GM13977 (cell line): Measurements from ENCODE around the gene SLC20A1.
"Not testable (repeated sequence)": the region's sequence is repeated elsewhere in the genome, so short reads cannot be mapped to it uniquely, and the experiment has no call there.

Experiments
- DNase-seq: peaks from one replicate; pipeline ENCODE4 v3.0.0; 2012; ENCODE audit warnings: low spot score
- CTCF ChIP-seq: IDR thresholded peaks from 2 replicates; pipeline ENCODE4 v1.5.1; 2012; ENCODE audit warnings: mild to moderate bottlenecking, control low read depth; ENCODE audit not compliant: insufficient read depth; ENCODE audit errors: extremely low read depth, missing control alignments
- in situ Hi-C: fragments of 300-500 bp; cut with MboI; formaldehyde crosslinking; loops from one replicate; pipeline ENCODE4 v1.12.0; 2022; ENCODE audit warnings: low sequenced_read_pairs, low pct_unique_long_range_greater_than_20kb, mixed read lengths, inconsistent platforms; ENCODE audit not compliant: unreplicated experiment

The SLC20A1 gene

DNA sequence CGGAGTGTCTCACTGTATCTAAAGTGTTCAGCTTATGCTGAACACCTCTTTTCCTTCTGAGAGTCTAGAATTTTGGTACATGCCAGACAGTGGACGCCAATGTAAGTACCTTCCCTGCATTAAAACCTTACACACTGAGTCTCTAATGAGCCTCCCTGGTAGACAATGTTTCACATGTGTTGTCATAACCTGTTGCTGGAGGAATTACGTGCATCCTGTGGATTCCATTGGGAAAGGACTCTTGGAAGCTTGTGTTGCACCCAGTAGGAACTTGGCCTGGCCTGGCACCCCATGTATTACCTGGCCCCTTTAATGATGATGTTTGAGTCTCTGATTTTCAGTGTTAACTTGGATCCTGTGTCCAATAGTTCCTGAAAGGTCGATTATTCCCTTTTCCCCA lies 40.8 kb upstream of the SLC20A1 start:
- TF ChIP-seq CTCF: no peak
- in situ Hi-C loops: loop anchor here (5.0 to 25.0 kb wide), 2 partner anchors 127 to 332 kb away; no protein-coding TSS in a partner anchor
- DNase-seq: no peak

GRCh38 chr2:112605926-112606325 lies 39.8 kb upstream of the SLC20A1 start:
- TF ChIP-seq CTCF: no peak
- DNase-seq: no peak
- in situ Hi-C loops: loop anchor here (25.0 kb wide), 1 partner anchor 331 kb away; no protein-coding TSS in a partner anchor

DNA sequence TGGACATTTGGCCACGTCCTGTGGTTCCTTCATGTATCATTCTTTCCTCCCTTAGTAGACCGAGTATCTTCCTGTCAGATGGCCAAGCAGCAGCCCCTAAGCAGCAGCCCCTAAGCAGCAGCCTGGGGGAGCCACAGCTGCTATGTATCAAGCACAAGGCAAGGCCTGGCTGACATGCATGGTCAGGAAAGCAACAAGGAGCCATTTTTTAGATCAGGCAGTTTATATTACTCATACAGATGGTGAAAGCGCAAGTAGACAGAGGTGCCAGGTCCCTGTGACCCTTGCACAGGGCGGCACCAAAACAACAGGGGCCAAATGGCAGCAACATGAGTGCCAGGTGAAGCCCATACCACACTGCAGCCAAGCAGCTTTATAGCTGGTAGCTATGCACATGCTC lies 39.2 kb upstream of the SLC20A1 start:
- DNase-seq: no peak
- in situ Hi-C loops: loop anchor here (25.0 kb wide), 1 partner anchor 331 kb away; no protein-coding TSS in a partner anchor
- no peak for TF ChIP-seq CTCF

- in situ Hi-C loops: loop anchor here (25.0 kb wide), 1 partner anchor 329 kb away; no protein-coding TSS in a partner anchor
- no peak for TF ChIP-seq CTCF
- DNase-seq: no peak
These were observed 37.9 kb upstream of the SLC20A1 start for GRCh38 chr2:112607680-112608438.

- in situ Hi-C loops: loop anchor here (25.0 kb wide), 1 partner anchor 328 kb away; no protein-coding TSS in a partner anchor
- not testable (repeated sequence) for DNase-seq
These were observed 36.4 kb upstream of the SLC20A1 start for GRCh38 chr2:112609320-112609719.

DNA sequence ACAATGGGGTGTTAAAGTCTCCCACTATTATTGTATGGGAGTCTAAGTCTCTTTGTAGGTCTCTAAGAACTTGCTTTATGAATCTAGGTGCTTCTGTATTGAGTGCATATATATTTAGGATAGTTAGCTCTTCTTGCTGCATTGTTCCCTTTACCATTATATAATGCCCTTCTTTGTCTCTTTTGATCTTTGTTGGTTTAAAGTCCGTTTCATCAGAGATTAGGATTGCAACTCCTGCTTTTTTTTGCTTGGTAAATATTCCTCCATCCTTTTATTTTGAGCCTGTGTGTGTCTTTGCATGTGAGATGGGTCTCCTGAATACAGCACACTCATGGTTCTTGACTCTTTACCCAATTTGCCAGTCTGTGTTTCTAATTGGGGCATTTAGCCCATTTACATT lies 33.5 kb upstream of the SLC20A1 start:
- DNase-seq: not testable (repeated sequence)
- in situ Hi-C loops: loop anchor here (25.0 kb wide), 1 partner anchor 325 kb away; no protein-coding TSS in a partner anchor

- in situ Hi-C loops: loop anchor here (25.0 kb wide), 1 partner anchor 323 kb away; no protein-coding TSS in a partner anchor
- no peak for DNase-seq
- no peak for TF ChIP-seq CTCF
These were observed 31.4 kb upstream of the SLC20A1 start for GRCh38 chr2:112614201-112614840.
